ENCODE measurements around the gene TTLL11. TPM values are rescaled to one million over a fixed set of nuclear protein-coding genes. Genes with fewer than 3 reads are reported as not detected.
"Not testable (repeated sequence)": the region's sequence is repeated elsewhere in the genome, so short reads cannot be mapped to it uniquely, and the experiment has no call there.

The TTLL11 gene
- total and polyA plus RNA-seq, 2 experiments from 2014 or later, result 0.57 to 1.4 TPM

GRCh38 chr9:122118343-122119165, 25.4 kb upstream of the TTLL11 start (continued):
- no peak for TF ChIP-seq ZNF462 (CRISPR knock-in tag; IDR thresholded peaks at IDR 0.05)

- H3K4me3 ChIP-seq; H3K36me3 ChIP-seq (ENCODE audit: insufficient read depth); H3K27me3 ChIP-seq (ENCODE audit: insufficient read depth); H3K36me3 Mint-ChIP-seq (ENCODE audit: low read depth); H3K27ac ChIP-seq (ENCODE audit: low read depth); H3K9me3 Mint-ChIP-seq; H3K4me2 ChIP-seq; DNase-seq (ENCODE audit: low spot score); ATAC-seq; H3K4me3 Mint-ChIP-seq; H3K79me2 ChIP-seq (replicated peaks; ENCODE audit: insufficient read depth); H3F3A ChIP-seq (replicated peaks; ENCODE audit: low read depth); H3K9me2 ChIP-seq (ENCODE audit: insufficient read depth); H3K27ac Mint-ChIP-seq; H4K20me1 ChIP-seq (replicated peaks; ENCODE audit: insufficient read depth); H2AFZ ChIP-seq: not testable (repeated sequence)
- Mint-ChIP-seq H3K27me3 (ENCODE audit: insufficient read depth, low read depth, poor library complexity) (peaks cover 17% of the 10 kb centered on the region), H3K4me1 (peaks cover 30% of the 10 kb centered on the region)
- H3K4me1 ChIP-seq (ENCODE audit: insufficient read depth), result peaks cover 13% of the 10 kb centered on the region; the same call in 1 of the 2 replicates
Observed at GRCh38 chr9:122117241-122117640, 24.1 kb upstream of the TTLL11 start.
